ENCODE results near the gene NRXN2.

DNA sequence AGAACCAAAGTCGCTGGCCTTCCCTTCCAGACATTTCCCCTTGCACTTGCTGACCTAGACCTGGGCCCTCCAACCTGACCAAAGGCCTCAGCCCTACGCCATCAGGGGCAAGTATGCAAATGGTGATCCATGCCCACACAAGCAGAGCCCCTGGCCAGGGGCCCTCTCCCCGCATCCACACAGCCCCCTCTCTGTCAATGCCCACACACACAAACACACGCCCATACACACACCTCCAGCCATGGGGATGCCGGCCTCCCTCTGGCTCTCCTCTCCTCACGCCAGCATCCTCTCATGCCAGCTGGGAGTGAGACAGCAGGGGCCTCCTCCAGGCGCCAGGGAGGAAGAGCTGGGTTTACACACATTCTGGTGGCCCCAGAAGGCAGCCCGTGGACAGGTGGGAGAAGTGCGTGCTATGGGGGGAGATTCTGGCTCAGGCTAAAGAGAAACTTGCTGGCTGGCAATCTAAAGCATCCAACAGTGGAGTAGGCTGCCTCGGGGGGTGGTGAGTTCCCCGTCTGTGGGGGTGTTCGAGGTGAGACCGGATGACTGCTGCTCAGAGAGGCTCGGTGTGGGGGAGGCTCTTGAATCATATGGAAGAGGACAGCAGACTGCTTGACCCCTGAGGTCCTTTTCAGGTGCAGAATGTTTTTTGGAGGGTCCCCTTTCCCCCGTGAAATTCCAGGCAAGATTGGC, 4.8 kb downstream of the NRXN2 start:
- TF ChIP-seq, protein P1, sequence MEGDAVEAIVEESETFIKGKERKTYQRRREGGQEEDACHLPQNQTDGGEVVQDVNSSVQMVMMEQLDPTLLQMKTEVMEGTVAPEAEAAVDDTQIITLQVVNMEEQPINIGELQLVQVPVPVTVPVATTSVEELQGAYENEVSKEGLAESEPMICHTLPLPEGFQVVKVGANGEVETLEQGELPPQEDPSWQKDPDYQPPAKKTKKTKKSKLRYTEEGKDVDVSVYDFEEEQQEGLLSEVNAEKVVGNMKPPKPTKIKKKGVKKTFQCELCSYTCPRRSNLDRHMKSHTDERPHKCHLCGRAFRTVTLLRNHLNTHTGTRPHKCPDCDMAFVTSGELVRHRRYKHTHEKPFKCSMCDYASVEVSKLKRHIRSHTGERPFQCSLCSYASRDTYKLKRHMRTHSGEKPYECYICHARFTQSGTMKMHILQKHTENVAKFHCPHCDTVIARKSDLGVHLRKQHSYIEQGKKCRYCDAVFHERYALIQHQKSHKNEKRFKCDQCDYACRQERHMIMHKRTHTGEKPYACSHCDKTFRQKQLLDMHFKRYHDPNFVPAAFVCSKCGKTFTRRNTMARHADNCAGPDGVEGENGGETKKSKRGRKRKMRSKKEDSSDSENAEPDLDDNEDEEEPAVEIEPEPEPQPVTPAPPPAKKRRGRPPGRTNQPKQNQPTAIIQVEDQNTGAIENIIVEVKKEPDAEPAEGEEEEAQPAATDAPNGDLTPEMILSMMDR (IDR thresholded peaks at IDR 0.05; ENCODE audit: extremely low read depth in 1 of 2, insufficient read depth in 1 of 2, low read depth in 1 of 2, low read length in 2 of 2), result no peak
- TF ChIP-seq, protein P2, sequence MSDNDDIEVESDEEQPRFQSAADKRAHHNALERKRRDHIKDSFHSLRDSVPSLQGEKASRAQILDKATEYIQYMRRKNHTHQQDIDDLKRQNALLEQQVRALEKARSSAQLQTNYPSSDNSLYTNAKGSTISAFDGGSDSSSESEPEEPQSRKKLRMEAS (IDR thresholded peaks at IDR 0.05; ENCODE audit: insufficient read depth, insufficient read length), result no peak
- no peak for TF ChIP-seq POLR2A (IDR thresholded peaks at IDR 0.05; ENCODE audit: low read depth, low read length)
- no peak for TF ChIP-seq POLR2AphosphoS5 (IDR thresholded peaks at IDR 0.05; ENCODE audit: insufficient read depth, low read depth, low read length)
- no peak for TF ChIP-seq EZH2 (IDR thresholded peaks at IDR 0.05; ENCODE audit: borderline replicate concordance, low read depth, low read length, severe bottlenecking)
- no peak for TF ChIP-seq JUN (IDR thresholded peaks at IDR 0.05; ENCODE audit: borderline replicate concordance, insufficient read depth, insufficient read length, low read depth)

Data from endothelial cell of umbilical vein (primary cell).